Measurements from ENCODE around the gene SDCCAG8.

The SDCCAG8 gene

GRCh38 chr1:243483952-243484351, 228.1 kb downstream of the SDCCAG8 start:
- Histone ChIP-seq H3K27ac (ENCODE audit: low read length) (no peak overlapping the region), H3K36me3 (ENCODE audit: control insufficient read depth in 2 of 2, insufficient read depth in 2 of 2, low read length in 2 of 2) (peaks cover 0 to 2% of the 10 kb centered on the region in 2 donors), H3K4me3 (ENCODE audit: low read length in 2 of 2) (peak overlapping the region in 1 of 2 donors; percentile 76), H3K4me1 (ENCODE audit: control insufficient read depth, insufficient read depth, low read length) (peaks cover 17% of the 10 kb centered on the region), H3K27me3 (ENCODE audit: control insufficient read depth in 1 of 2, insufficient read depth in 2 of 2, low read length in 2 of 2) (no peaks in the 10 kb centered on the region), H3K9me3 (ENCODE audit: control insufficient read depth in 2 of 2, low read length in 2 of 2) (no peaks in the 10 kb centered on the region), H3K9ac (ENCODE audit: low read length in 2 of 2) (no peak overlapping the region)

- no peak overlapping the region for H3K27ac ChIP-seq (ENCODE audit: low read length)
- peaks cover 39% of the 10 kb centered on the region for H3K4me1 ChIP-seq (ENCODE audit: control insufficient read depth, insufficient read depth, low read length)
- peaks cover 0 to 4% of the 10 kb centered on the region in 2 donors for H3K36me3 ChIP-seq (ENCODE audit: control insufficient read depth in 2 of 2, insufficient read depth in 2 of 2, low read length in 2 of 2)
- H3K4me3 ChIP-seq (ENCODE audit: low read length in 2 of 2), result no peak overlapping the region
- H3K9ac ChIP-seq (ENCODE audit: low read length in 2 of 2), result no peak overlapping the region
- H3K27me3 ChIP-seq (ENCODE audit: control insufficient read depth in 1 of 2, insufficient read depth in 2 of 2, low read length in 2 of 2), result no peaks in the 10 kb centered on the region
- no peaks in the 10 kb centered on the region for H3K9me3 ChIP-seq (ENCODE audit: control insufficient read depth in 2 of 2, low read length in 2 of 2)
These were observed 231.3 kb downstream of the SDCCAG8 start for GRCh38 chr1:243487036-243487648.

- Histone ChIP-seq H3K36me3 (ENCODE audit: control insufficient read depth in 2 of 2, insufficient read depth in 2 of 2, low read length in 2 of 2) (peaks cover 0 to 4% of the 10 kb centered on the region in 2 donors), H3K27ac (ENCODE audit: low read length) (no peak overlapping the region), H3K4me1 (ENCODE audit: control insufficient read depth, insufficient read depth, low read length) (peaks cover 33% of the 10 kb centered on the region), H3K27me3 (ENCODE audit: control insufficient read depth in 1 of 2, insufficient read depth in 2 of 2, low read length in 2 of 2) (no peaks in the 10 kb centered on the region), H3K9ac (ENCODE audit: low read length in 2 of 2) (no peak overlapping the region), H3K9me3 (ENCODE audit: control insufficient read depth in 2 of 2, low read length in 2 of 2) (no peaks in the 10 kb centered on the region), H3K4me3 (ENCODE audit: low read length in 2 of 2) (no peak overlapping the region)
These were observed 231.9 kb downstream of the SDCCAG8 start for GRCh38 chr1:243487649-243488227.

- Histone ChIP-seq H3K4me1 (ENCODE audit: control insufficient read depth, insufficient read depth, low read length) (peaks cover 31% of the 10 kb centered on the region), H3K27ac (ENCODE audit: low read length) (no peak overlapping the region), H3K9me3 (ENCODE audit: control insufficient read depth in 2 of 2, low read length in 2 of 2) (no peaks in the 10 kb centered on the region), H3K4me3 (ENCODE audit: low read length in 2 of 2) (no peak overlapping the region), H3K9ac (ENCODE audit: low read length in 2 of 2) (no peak overlapping the region), H3K36me3 (ENCODE audit: control insufficient read depth in 2 of 2, insufficient read depth in 2 of 2, low read length in 2 of 2) (peaks cover 0 to 4% of the 10 kb centered on the region in 2 donors), H3K27me3 (ENCODE audit: control insufficient read depth in 1 of 2, insufficient read depth in 2 of 2, low read length in 2 of 2) (no peaks in the 10 kb centered on the region)
These were observed 232.8 kb downstream of the SDCCAG8 start for GRCh38 chr1:243488459-243489157.

GRCh38 chr1:243489158-243489527, 233.3 kb downstream of the SDCCAG8 start:
- H3K4me1 ChIP-seq (ENCODE audit: control insufficient read depth, insufficient read depth, low read length), result peaks cover 33% of the 10 kb centered on the region
- H3K9ac ChIP-seq (ENCODE audit: low read length in 2 of 2), result no peak overlapping the region

GRCh38 chr1:243489681-243490546, 234.1 kb downstream of the SDCCAG8 start:
- peak overlapping the region; percentile 67 for H3K27ac ChIP-seq (ENCODE audit: low read length)
- H3K27me3 ChIP-seq (ENCODE audit: control insufficient read depth in 1 of 2, insufficient read depth in 2 of 2, low read length in 2 of 2), result no peaks in the 10 kb centered on the region
- H3K9me3 ChIP-seq (ENCODE audit: control insufficient read depth in 2 of 2, low read length in 2 of 2), result no peaks in the 10 kb centered on the region
- peaks cover 0 to 4% of the 10 kb centered on the region in 2 donors for H3K36me3 ChIP-seq (ENCODE audit: control insufficient read depth in 2 of 2, insufficient read depth in 2 of 2, low read length in 2 of 2)
- peaks cover 36% of the 10 kb centered on the region for H3K4me1 ChIP-seq (ENCODE audit: control insufficient read depth, insufficient read depth, low read length)
- no peak overlapping the region for H3K9ac ChIP-seq (ENCODE audit: low read length in 2 of 2)
- H3K4me3 ChIP-seq (ENCODE audit: low read length in 2 of 2), result peak overlapping the region in 1 of 2 donors; percentile 3

More at GRCh38 chr1:243489158-243489527, 233.3 kb downstream of the SDCCAG8 start:
- Histone ChIP-seq H3K4me3 (ENCODE audit: low read length in 2 of 2) (no peak overlapping the region), H3K36me3 (ENCODE audit: control insufficient read depth in 2 of 2, insufficient read depth in 2 of 2, low read length in 2 of 2) (peaks cover 0 to 4% of the 10 kb centered on the region in 2 donors), H3K27me3 (ENCODE audit: control insufficient read depth in 1 of 2, insufficient read depth in 2 of 2, low read length in 2 of 2) (no peaks in the 10 kb centered on the region), H3K9me3 (ENCODE audit: control insufficient read depth in 2 of 2, low read length in 2 of 2) (no peaks in the 10 kb centered on the region), H3K27ac (ENCODE audit: low read length) (no peak overlapping the region)

- Histone ChIP-seq H3K9ac (ENCODE audit: low read length in 2 of 2) (peak overlapping the region; percentile 34 to 64), H3K27ac (ENCODE audit: low read length) (peak overlapping the region; percentile 67)
These were observed 235.2 kb downstream of the SDCCAG8 start for GRCh38 chr1:243490748-243491686.

GRCh38 chr1:243493156-243494129, 237.6 kb downstream of the SDCCAG8 start:
- Histone ChIP-seq H3K27me3 (ENCODE audit: control insufficient read depth in 1 of 2, insufficient read depth in 2 of 2, low read length in 2 of 2) (no peaks in the 10 kb centered on the region), H3K4me1 (ENCODE audit: control insufficient read depth, insufficient read depth, low read length) (peaks cover 56% of the 10 kb centered on the region), H3K4me3 (ENCODE audit: low read length in 2 of 2) (no peak overlapping the region), H3K9ac (ENCODE audit: low read length in 2 of 2) (no peak overlapping the region), H3K36me3 (ENCODE audit: control insufficient read depth in 2 of 2, insufficient read depth in 2 of 2, low read length in 2 of 2) (peaks cover 0 to 4% of the 10 kb centered on the region in 2 donors), H3K9me3 (ENCODE audit: control insufficient read depth in 2 of 2, low read length in 2 of 2) (no peaks in the 10 kb centered on the region), H3K27ac (ENCODE audit: low read length) (peak overlapping the region; percentile 37)

More at GRCh38 chr1:243490748-243491686, 235.2 kb downstream of the SDCCAG8 start:
- H3K4me3 ChIP-seq (ENCODE audit: low read length in 2 of 2), result peak overlapping the region in 1 of 2 donors; percentile 15
- peaks cover 0 to 4% of the 10 kb centered on the region in 2 donors for H3K36me3 ChIP-seq (ENCODE audit: control insufficient read depth in 2 of 2, insufficient read depth in 2 of 2, low read length in 2 of 2)
- no peaks in the 10 kb centered on the region for H3K9me3 ChIP-seq (ENCODE audit: control insufficient read depth in 2 of 2, low read length in 2 of 2)
- H3K27me3 ChIP-seq (ENCODE audit: control insufficient read depth in 1 of 2, insufficient read depth in 2 of 2, low read length in 2 of 2), result no peaks in the 10 kb centered on the region
- peaks cover 47% of the 10 kb centered on the region for H3K4me1 ChIP-seq (ENCODE audit: control insufficient read depth, insufficient read depth, low read length)

Data from stomach smooth muscle (tissue), 2 donors.